Astrocyte (in vitro differentiated cells and primary cell): ENCODE results near the gene ROR1. TPM values are rescaled to one million over a fixed set of nuclear protein-coding genes. Genes with fewer than 3 reads are reported as not detected.

Source experiments
- DNase-seq: peaks from one replicate; pipeline ENCODE4 v3.0.0-alpha.2; 2010; ENCODE audit warnings: low read depth
- FAIRE-seq: peaks from 2 replicates; lab custom pipeline; 2011; peaks lifted over from hg19 to GRCh38; lab: Jason Lieb, UNC
- H2AFZ ChIP-seq: 2 replicates; pipeline ENCODE4 v1.6.0; 2012; ENCODE audit warnings: low read depth, low read length, inconsistent platforms
- H3K27ac ChIP-seq: 2 replicates; pipeline ENCODE4 v1.5.1; 2011; ENCODE audit warnings: low read depth, low read length, inconsistent platforms
- H3K27me3 ChIP-seq: 2 replicates; pipeline ENCODE4 v1.6.0; 2011; ENCODE audit warnings: low read length, inconsistent platforms; ENCODE audit not compliant: insufficient read depth
- H3K36me3 ChIP-seq: 2 replicates; pipeline ENCODE4 v1.5.1; 2011; ENCODE audit warnings: low read length, inconsistent platforms; ENCODE audit not compliant: insufficient read depth
- H3K4me1 ChIP-seq: 2 replicates; pipeline ENCODE4 v1.5.1; 2011; ENCODE audit warnings: low read length, inconsistent platforms; ENCODE audit not compliant: insufficient read depth
- H3K4me2 ChIP-seq: 2 replicates; pipeline ENCODE4 v1.6.0; 2012; ENCODE audit warnings: low read length, inconsistent platforms
- H3K4me3 ChIP-seq: 2 replicates; pipeline ENCODE4 v1.5.1; 2011; ENCODE audit warnings: low read depth, mild to moderate bottlenecking, low read length, inconsistent platforms; ENCODE audit not compliant: insufficient read depth
- H3K79me2 ChIP-seq: 2 replicates; pipeline ENCODE4 v1.6.0; 2012; ENCODE audit warnings: mild to moderate bottlenecking, low read length, inconsistent platforms; ENCODE audit not compliant: insufficient read depth
- H3K9ac ChIP-seq: 2 replicates; pipeline ENCODE4 v1.6.0; 2012; ENCODE audit warnings: mild to moderate bottlenecking, low read length, inconsistent platforms
- H3K9me3 ChIP-seq: 2 replicates; pipeline ENCODE4 v1.5.1; 2012; ENCODE audit warnings: low read depth, mild to moderate bottlenecking, low read length, inconsistent platforms; ENCODE audit not compliant: insufficient read depth
- H4K20me1 ChIP-seq: 2 replicates; pipeline ENCODE4 v1.6.0; 2012; ENCODE audit warnings: low read length, inconsistent platforms; ENCODE audit not compliant: insufficient read depth
- H3K27ac Mint-ChIP-seq: one replicate; pipeline ENCODE4 v1.8.0; 2021; ENCODE audit warnings: mild to moderate bottlenecking, mixed read lengths; ENCODE audit not compliant: unreplicated experiment
- H3K27me3 Mint-ChIP-seq: one replicate; pipeline ENCODE4 v1.8.0; 2021; ENCODE audit warnings: low read depth, mixed read lengths; ENCODE audit not compliant: unreplicated experiment
- H3K36me3 Mint-ChIP-seq: one replicate; pipeline ENCODE4 v1.8.0; 2021; ENCODE audit warnings: low read depth, mixed read lengths; ENCODE audit not compliant: unreplicated experiment
- H3K4me1 Mint-ChIP-seq: one replicate; pipeline ENCODE4 v1.8.0; 2021; ENCODE audit warnings: low read depth, mixed read lengths; ENCODE audit not compliant: unreplicated experiment
- H3K4me3 Mint-ChIP-seq: one replicate; pipeline ENCODE4 v1.8.0; 2021; ENCODE audit warnings: mild to moderate bottlenecking, moderate library complexity, mixed read lengths; ENCODE audit not compliant: unreplicated experiment
- H3K9me3 Mint-ChIP-seq: one replicate; pipeline ENCODE4 v1.8.0; 2021; ENCODE audit warnings: mild to moderate bottlenecking, mixed read lengths; ENCODE audit not compliant: unreplicated experiment
- EZH2 ChIP-seq: IDR thresholded peaks from 2 replicates; pipeline ENCODE4 v1.6.1; 2012; ENCODE audit warnings: mild to moderate bottlenecking, low read length, inconsistent platforms; ENCODE audit not compliant: insufficient read depth
- total RNA-seq: library from RNA; stranded (reverse); gene quantifications from 2 replicates; pipeline ENCODE4 v1.2.1, GENCODE V29; 2021
- TF ChIP-seq, protein P1 (sequence below): IDR thresholded peaks from 2 replicates; pipeline ENCODE4 v1.5.1; 2011; ENCODE audit warnings: low read depth, mild to moderate bottlenecking, inconsistent platforms, low read length, moderate library complexity; ENCODE audit not compliant: insufficient read depth

ROR1 gene
- total RNA-seq, 1 donor from 2014 or later: 38.3 TPM

DNA sequence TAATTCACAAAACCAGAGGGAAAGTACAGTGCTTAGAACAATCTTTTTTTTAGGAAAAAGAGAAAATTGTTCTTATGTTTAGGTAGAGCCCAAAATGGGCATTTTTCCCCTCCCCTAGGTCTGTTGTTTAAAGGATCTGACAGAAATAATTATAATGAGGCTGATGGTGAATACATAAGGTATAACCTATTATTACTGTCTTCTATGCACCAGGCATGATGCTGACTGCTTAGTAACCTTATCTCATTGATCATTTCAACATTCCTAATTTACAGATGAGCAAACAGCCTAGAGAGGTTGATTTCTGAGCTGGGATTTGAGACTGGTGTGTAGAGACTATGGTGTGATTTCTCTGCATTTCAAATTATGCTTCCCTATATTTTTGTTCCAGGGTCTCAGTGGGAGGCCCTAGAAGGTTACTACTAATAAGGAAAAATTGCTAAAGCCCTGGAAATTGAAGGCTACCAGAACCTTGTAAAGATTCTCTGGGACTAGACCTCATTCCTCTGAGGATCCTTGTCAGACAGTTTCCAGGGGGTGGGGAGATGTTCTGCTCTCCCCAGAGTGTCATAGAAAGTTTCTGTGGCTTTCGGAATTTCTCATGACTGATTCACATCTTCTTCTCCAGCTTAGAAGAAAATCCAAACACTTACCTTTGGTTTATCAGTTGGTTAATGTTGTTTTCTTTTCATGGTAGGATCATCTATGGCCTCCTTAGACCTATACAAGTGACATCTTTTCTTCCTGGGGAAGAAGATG lies 44.9 kb downstream of the ROR1 start:
- peak; percentile 49 for FAIRE-seq
- peaks cover 47% of the 10 kb centered on the region for H4K20me1 ChIP-seq
- H3K9me3 Mint-ChIP-seq: peaks cover 6% of the 10 kb centered on the region
- no peak overlapping the region for H3K4me3 ChIP-seq
- no peak overlapping the region for H3K9ac ChIP-seq
- no peaks in the 10 kb centered on the region for H3K27me3 Mint-ChIP-seq
- H3K4me3 Mint-ChIP-seq: no peak overlapping the region
- H3K4me1 ChIP-seq: peaks cover 20% of the 10 kb centered on the region
- no peaks in the 10 kb centered on the region for H3K36me3 ChIP-seq
- peaks cover 59% of the 10 kb centered on the region for H3K4me1 Mint-ChIP-seq
- no peak overlapping the region for H3K4me2 ChIP-seq
- H3K27me3 ChIP-seq: no peaks in the 10 kb centered on the region
- H2AFZ ChIP-seq: no peak overlapping the region
- DNase-seq: no peak
- no peak overlapping the region for H3K27ac ChIP-seq
- H3K9me3 ChIP-seq: no peaks in the 10 kb centered on the region
- H3K27ac Mint-ChIP-seq: peak overlapping the region; percentile 85
- TF ChIP-seq EZH2: no peak
- TF ChIP-seq, protein P1, sequence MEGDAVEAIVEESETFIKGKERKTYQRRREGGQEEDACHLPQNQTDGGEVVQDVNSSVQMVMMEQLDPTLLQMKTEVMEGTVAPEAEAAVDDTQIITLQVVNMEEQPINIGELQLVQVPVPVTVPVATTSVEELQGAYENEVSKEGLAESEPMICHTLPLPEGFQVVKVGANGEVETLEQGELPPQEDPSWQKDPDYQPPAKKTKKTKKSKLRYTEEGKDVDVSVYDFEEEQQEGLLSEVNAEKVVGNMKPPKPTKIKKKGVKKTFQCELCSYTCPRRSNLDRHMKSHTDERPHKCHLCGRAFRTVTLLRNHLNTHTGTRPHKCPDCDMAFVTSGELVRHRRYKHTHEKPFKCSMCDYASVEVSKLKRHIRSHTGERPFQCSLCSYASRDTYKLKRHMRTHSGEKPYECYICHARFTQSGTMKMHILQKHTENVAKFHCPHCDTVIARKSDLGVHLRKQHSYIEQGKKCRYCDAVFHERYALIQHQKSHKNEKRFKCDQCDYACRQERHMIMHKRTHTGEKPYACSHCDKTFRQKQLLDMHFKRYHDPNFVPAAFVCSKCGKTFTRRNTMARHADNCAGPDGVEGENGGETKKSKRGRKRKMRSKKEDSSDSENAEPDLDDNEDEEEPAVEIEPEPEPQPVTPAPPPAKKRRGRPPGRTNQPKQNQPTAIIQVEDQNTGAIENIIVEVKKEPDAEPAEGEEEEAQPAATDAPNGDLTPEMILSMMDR: no peak
- peaks cover 44% of the 10 kb centered on the region for H3K79me2 ChIP-seq
- peaks cover 3% of the 10 kb centered on the region for H3K36me3 Mint-ChIP-seq

DNA sequence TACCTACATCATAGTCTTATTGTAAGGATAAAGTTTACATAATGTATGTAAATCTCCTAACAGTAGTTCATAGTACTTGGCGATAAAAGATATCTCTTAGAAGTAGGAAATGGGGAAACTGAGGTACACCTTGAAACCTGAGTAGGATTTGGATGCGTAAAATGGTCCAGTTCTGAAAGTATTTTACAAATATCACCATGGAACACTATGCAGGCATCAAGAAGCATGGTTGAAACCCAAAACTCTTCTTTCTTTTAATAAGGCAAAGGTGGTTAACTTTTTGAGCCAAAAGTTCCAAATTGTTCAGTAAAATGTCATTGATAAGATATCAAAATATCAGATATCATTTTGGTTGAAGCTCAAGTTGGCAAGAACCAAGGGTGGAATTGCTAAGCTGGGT lies 46.0 kb downstream of the ROR1 start:
- Histone ChIP-seq H3K36me3 (no peaks in the 10 kb centered on the region), H2AFZ (no peak overlapping the region), H3K27ac (no peak overlapping the region), H3K4me1 (peaks cover 20% of the 10 kb centered on the region), H4K20me1 (peaks cover 42% of the 10 kb centered on the region), H3K9me3 (no peaks in the 10 kb centered on the region), H3K79me2 (peaks cover 42% of the 10 kb centered on the region), H3K4me3 (no peak overlapping the region), H3K9ac (no peak overlapping the region), H3K27me3 (no peaks in the 10 kb centered on the region), H3K4me2 (no peak overlapping the region)
- peaks cover 55% of the 10 kb centered on the region for H3K4me1 Mint-ChIP-seq
- FAIRE-seq (no peak), DNase-seq (no peak)
- H3K27ac Mint-ChIP-seq: no peak overlapping the region
- H3K4me3 Mint-ChIP-seq: no peak overlapping the region
- H3K9me3 Mint-ChIP-seq: peaks cover 6% of the 10 kb centered on the region
- TF ChIP-seq EZH2: no peak
- TF ChIP-seq, protein P1: no peak
- H3K36me3 Mint-ChIP-seq: peaks cover 3% of the 10 kb centered on the region
- H3K27me3 Mint-ChIP-seq: no peaks in the 10 kb centered on the region
